H1 (cell line): ENCODE results near the gene RARRES2.

Experiments used
- CEBPB ChIP-seq: IDR thresholded peaks from 2 replicates; pipeline ENCODE4 v1.6.1; 2012; ENCODE audit warnings: low read depth, low read length
- CTCF ChIP-seq, 3 experiments: IDR thresholded peaks; 1 replicate in 2 of 3; 2 replicates in 1 of 3; pipeline versions ENCODE4 v1.5.1 to v1.6.1; 2011; ENCODE audit warnings: low read length in 3 of 3, mild to moderate bottlenecking in 3 of 3, inconsistent platforms in 2 of 3, low read depth in 1 of 3, moderate library complexity in 1 of 3; ENCODE audit not compliant: insufficient read depth in 1 of 3; ENCODE audit errors: control extremely low read depth in 1 of 3
- EP300 ChIP-seq, 2 experiments: IDR thresholded peaks; 1 replicate in 1 of 2; 2 replicates in 1 of 2; pipeline ENCODE4 v1.6.1; 2011 to 2012; ENCODE audit warnings: low read depth in 2 of 2, low read length in 2 of 2, mild to moderate bottlenecking in 2 of 2, borderline replicate concordance in 1 of 2, inconsistent platforms in 1 of 2, moderate library complexity in 1 of 2
- FOSL1 ChIP-seq: IDR thresholded peaks from 2 replicates; pipeline ENCODE4 v1.6.1; 2011; ENCODE audit warnings: mild to moderate bottlenecking, low read depth, low read length, moderate library complexity; ENCODE audit not compliant: insufficient read depth
- GABPA ChIP-seq: IDR thresholded peaks from 2 replicates; pipeline ENCODE4 v1.6.1; 2011; ENCODE audit warnings: mild to moderate bottlenecking, low read length, moderate library complexity, borderline replicate concordance; ENCODE audit not compliant: insufficient read depth
- HDAC2 ChIP-seq, 2 experiments: fragments of 300-600 bp in 1 of 2; sonication (generic) in 1 of 2; IDR thresholded peaks; 2 replicates each; pipeline ENCODE4 v1.6.1; 2011 to 2012; ENCODE audit warnings: low read depth in 2 of 2, low read length in 2 of 2, mild to moderate bottlenecking in 2 of 2, moderate library complexity in 2 of 2, borderline replicate concordance in 1 of 2, inconsistent platforms in 1 of 2
- MAX ChIP-seq: IDR thresholded peaks from 2 replicates; pipeline ENCODE4 v1.6.1; 2012; ENCODE audit warnings: inconsistent platforms
- POLR2AphosphoS5 ChIP-seq: IDR thresholded peaks from 2 replicates; pipeline ENCODE4 v1.6.1; 2011; ENCODE audit warnings: low read depth, low read length
- SAP30 ChIP-seq: fragments of 300-600 bp; sonication (generic); IDR thresholded peaks from 2 replicates; pipeline ENCODE4 v1.7.1; 2012; ENCODE audit warnings: low read length, moderate library complexity, mild to moderate bottlenecking, inconsistent platforms; ENCODE audit not compliant: insufficient read depth, insufficient replicate concordance
- SUZ12 ChIP-seq: fragments of 200-600 bp; sonication (generic); IDR thresholded peaks from 2 replicates; pipeline ENCODE4 v1.6.1; 2012; ENCODE audit warnings: mild to moderate bottlenecking, inconsistent platforms, low read length, moderate library complexity, mixed read lengths
- TAF7 ChIP-seq: optimal IDR thresholded peaks from 2 replicates; pipeline ENCODE3; 2011; ENCODE audit warnings: low read depth, mild to moderate bottlenecking, inconsistent platforms, low read length, moderate library complexity, borderline replicate concordance
- TEAD4 ChIP-seq: IDR thresholded peaks from 2 replicates; pipeline ENCODE4 v1.6.1; 2012; ENCODE audit warnings: low read depth, low read length, inconsistent platforms, mixed read lengths

GRCh38 chr7:150389532-150389816 lies 48.0 kb upstream of the RARRES2 start:
- TF ChIP-seq MAX (no peak), CTCF (IDR thresholded peaks at IDR 0.05; ENCODE audit: control extremely low read depth in 1 of 3, insufficient read depth in 1 of 3, low read depth in 1 of 3, low read length in 3 of 3) (no peak), GABPA (no peak), CEBPB (no peak), SAP30 (no peak), TAF7 (no peak), SUZ12 (no peak), TEAD4 (no peak), HDAC2 (IDR thresholded peaks at IDR 0.05; ENCODE audit: borderline replicate concordance in 1 of 2, low read depth in 2 of 2, low read length in 2 of 2) (no peak), POLR2AphosphoS5 (no peak), EP300 (IDR thresholded peaks at IDR 0.05; ENCODE audit: borderline replicate concordance in 1 of 2, low read depth in 2 of 2, low read length in 2 of 2) (no peak), FOSL1 (no peak)
